H1 (cell line): Measurements from ENCODE around the gene GALNT15. TPM values are rescaled to one million over a fixed set of nuclear protein-coding genes. Genes with fewer than 3 reads are reported as not detected.

Source experiments
- CTCF ChIA-PET: fragments of 300-600 bp; sonication (Branson Sonifier 250); formaldehyde crosslinking; loops from one replicate; lab custom pipeline; 2021; ENCODE audit not compliant: partially characterized antibody; lab: Charles Lee
- POLR2A ChIA-PET: fragments of 300-600 bp; sonication (Branson Sonifier 250); formaldehyde crosslinking; loops from one replicate; lab custom pipeline; 2021; ENCODE audit warnings: inconsistent platforms; ENCODE audit not compliant: partially characterized antibody; lab: Charles Lee
- DNase-seq, 2 experiments: peaks; one replicate each; pipeline versions ENCODE4 v3.0.0 to v3.0.0-alpha.2; 2010 to 2022; ENCODE audit warnings: low spot score in 2 of 2, low read depth in 1 of 2, mixed read lengths in 1 of 2
- FAIRE-seq: peaks from 2 replicates; lab custom pipeline; 2011; peaks lifted over from hg19 to GRCh38; lab: Jason Lieb, UNC
- H2AFZ ChIP-seq: 2 replicates; pipeline ENCODE4 v1.8.1; 2012; ENCODE audit warnings: low read length, inconsistent platforms
- H2AK5ac ChIP-seq: 2 replicates; pipeline ENCODE4 v1.6.1; 2013; ENCODE audit warnings: low read depth, low read length
- H2BK120ac ChIP-seq: replicated peaks from 2 replicates; pipeline ENCODE3; 2013; ENCODE audit warnings: low read depth, low read length, inconsistent platforms
- H2BK12ac ChIP-seq: 2 replicates; pipeline ENCODE4 v1.6.1; 2013; ENCODE audit warnings: low read depth, low read length
- H2BK15ac ChIP-seq: 2 replicates; pipeline ENCODE4 v1.6.1; 2013; ENCODE audit warnings: low read length
- H2BK20ac ChIP-seq: 2 replicates; pipeline ENCODE4 v1.6.1; 2013; ENCODE audit warnings: low read length
- H2BK5ac ChIP-seq: 2 replicates; pipeline ENCODE4 v1.6.1; 2013; ENCODE audit warnings: low read depth, low read length
- H3K14ac ChIP-seq: 2 replicates; pipeline ENCODE4 v1.6.1; 2013; ENCODE audit warnings: inconsistent platforms; ENCODE audit not compliant: insufficient read length
- H3K18ac ChIP-seq: 2 replicates; pipeline ENCODE4 v1.6.1; 2013; ENCODE audit warnings: low read length; ENCODE audit errors: extremely low read depth
- H3K23ac ChIP-seq: 2 replicates; pipeline ENCODE4 v1.6.1; 2013; ENCODE audit warnings: inconsistent platforms; ENCODE audit not compliant: insufficient read length
- H3K23me2 ChIP-seq: 2 replicates; pipeline ENCODE4 v1.6.1; 2013; ENCODE audit warnings: low read depth, low read length
- H3K27ac ChIP-seq: 2 replicates; pipeline ENCODE4 v1.6.1; 2011; ENCODE audit warnings: low read depth, low read length, inconsistent platforms
- H3K27me3 ChIP-seq, 4 experiments: replicated peaks in 1 of 4; 1 replicate in 1 of 4; 2 replicates in 3 of 4; pipeline versions ENCODE4 v1.6.1 to v1.8.1; 2011 to 2013; ENCODE audit warnings: low read length in 3 of 4, mild to moderate bottlenecking in 3 of 4, inconsistent platforms in 2 of 4, mixed read lengths in 2 of 4, moderate library complexity in 1 of 4; ENCODE audit not compliant: control insufficient read depth in 3 of 4, insufficient read depth in 3 of 4; ENCODE audit errors: extremely low read depth in 1 of 4
- H3K36me3 ChIP-seq, 4 experiments: 2 replicates each; pipeline versions ENCODE4 v1.6.1 to v1.8.1; 2011 to 2013; ENCODE audit warnings: mild to moderate bottlenecking in 4 of 4, low read length in 3 of 4, moderate library complexity in 2 of 4, control low read depth in 1 of 4, inconsistent platforms in 1 of 4; ENCODE audit not compliant: insufficient read depth in 4 of 4, control insufficient read depth in 2 of 4
- H3K4ac ChIP-seq: replicated peaks from 2 replicates; pipeline ENCODE3; 2013; ENCODE audit warnings: low read length, low read depth, mixed read lengths, inconsistent platforms; ENCODE audit not compliant: insufficient read length
- H3K4me1 ChIP-seq, 4 experiments: replicated peaks in 1 of 4; 1 replicate in 1 of 4; 2 replicates in 3 of 4; pipeline versions ENCODE4 v1.6.1 to v1.8.1; 2011 to 2013; ENCODE audit warnings: low read length in 3 of 4, inconsistent platforms in 2 of 4, mixed read lengths in 1 of 4; ENCODE audit not compliant: insufficient read depth in 4 of 4, control insufficient read depth in 3 of 4
- H3K4me2 ChIP-seq, 2 experiments: 2 replicates each; pipeline versions ENCODE4 v1.6.1 to v1.8.1; 2011 to 2013; ENCODE audit warnings: low read depth in 2 of 2, low read length in 2 of 2, control low read depth in 1 of 2, inconsistent platforms in 1 of 2, mild to moderate bottlenecking in 1 of 2; ENCODE audit not compliant: insufficient read depth in 1 of 2
- H3K4me3 ChIP-seq, 4 experiments: fragments of 200-600, 300-600 bp in 1 of 4; sonication (generic), shearing (Covaris generic), sonication (Bioruptor Twin) in 1 of 4; 2 replicates each; pipeline versions ENCODE4 v1.5.1 to v1.8.1; 2011 to 2016; ENCODE audit warnings: low read length in 4 of 4, low read depth in 3 of 4, control low read depth in 2 of 4, inconsistent platforms in 2 of 4, mild to moderate bottlenecking in 2 of 4, mixed read lengths in 1 of 4, moderate library complexity in 1 of 4; ENCODE audit not compliant: insufficient read depth in 2 of 4; ENCODE audit errors: extremely low read depth in 1 of 4
- H3K56ac ChIP-seq: replicated peaks from 2 replicates; pipeline ENCODE3; 2013; ENCODE audit warnings: low read depth, mild to moderate bottlenecking, mixed read lengths, low read length, inconsistent platforms; ENCODE audit not compliant: insufficient read length
- H3K79me1 ChIP-seq: 2 replicates; pipeline ENCODE4 v1.6.1; 2013; ENCODE audit warnings: low read depth, low read length, control low read depth
- H3K79me2 ChIP-seq, 2 experiments: 2 replicates each; pipeline versions ENCODE4 v1.6.1 to v1.8.1; 2012 to 2013; ENCODE audit warnings: low read length in 2 of 2, mild to moderate bottlenecking in 2 of 2, inconsistent platforms in 1 of 2; ENCODE audit not compliant: insufficient read depth in 2 of 2, control insufficient read depth in 1 of 2
- H3K9ac ChIP-seq, 4 experiments: replicated peaks in 1 of 4; 1 replicate in 1 of 4; 2 replicates in 3 of 4; pipeline versions ENCODE4 v1.6.1 to v1.8.1; 2011 to 2013; ENCODE audit warnings: low read depth in 3 of 4, low read length in 3 of 4, control low read depth in 2 of 4, mild to moderate bottlenecking in 2 of 4, moderate library complexity in 2 of 4, inconsistent platforms in 1 of 4; ENCODE audit errors: extremely low read depth in 1 of 4
- H3K9me3 ChIP-seq, 2 experiments: 2 replicates each; pipeline versions ENCODE4 v1.6.1 to v1.8.1; 2012 to 2013; ENCODE audit warnings: mild to moderate bottlenecking in 2 of 2, moderate library complexity in 2 of 2, control low read depth in 1 of 2, inconsistent platforms in 1 of 2, low read depth in 1 of 2, low read length in 1 of 2, mixed read lengths in 1 of 2; ENCODE audit not compliant: insufficient read depth in 2 of 2
- H4K20me1 ChIP-seq, 2 experiments: replicated peaks in 1 of 2; 2 replicates each; pipeline versions ENCODE3 to v1.8.1; 2011 to 2013; ENCODE audit warnings: inconsistent platforms in 2 of 2, low read length in 2 of 2, mild to moderate bottlenecking in 1 of 2; ENCODE audit not compliant: insufficient read depth in 2 of 2, control insufficient read depth in 1 of 2
- H4K5ac ChIP-seq: 2 replicates; pipeline ENCODE4 v1.6.1; 2013; ENCODE audit warnings: low read length, low read depth, mixed read lengths, inconsistent platforms; ENCODE audit not compliant: insufficient read length
- H4K8ac ChIP-seq: 2 replicates; pipeline ENCODE4 v1.8.0; 2013; ENCODE audit warnings: mild to moderate bottlenecking, moderate library complexity, low read length, inconsistent platforms; ENCODE audit not compliant: insufficient read depth; ENCODE audit errors: extremely low read depth
- H4K91ac ChIP-seq: replicated peaks from 2 replicates; pipeline ENCODE3; 2013; ENCODE audit warnings: low read length, mixed read lengths, inconsistent platforms; ENCODE audit not compliant: insufficient read length
- CBX5 ChIP-seq: fragments of 300-800, 300-1000 bp; sonication (generic); IDR thresholded peaks from 2 replicates; pipeline ENCODE4 v1.7.1; 2016; ENCODE audit warnings: antibody characterized with exemption, low read length, low read depth
- CTCF ChIP-seq, 3 experiments: IDR thresholded peaks; 1 replicate in 2 of 3; 2 replicates in 1 of 3; pipeline versions ENCODE4 v1.5.1 to v1.6.1; 2011; ENCODE audit warnings: low read length in 3 of 3, mild to moderate bottlenecking in 3 of 3, inconsistent platforms in 2 of 3, low read depth in 1 of 3, moderate library complexity in 1 of 3; ENCODE audit not compliant: insufficient read depth in 1 of 3; ENCODE audit errors: control extremely low read depth in 1 of 3
- EGR1 ChIP-seq: IDR thresholded peaks from 2 replicates; pipeline ENCODE4 v1.6.1; 2011; ENCODE audit warnings: low read depth, low read length, borderline replicate concordance
- EP300 ChIP-seq, 2 experiments: IDR thresholded peaks; 1 replicate in 1 of 2; 2 replicates in 1 of 2; pipeline ENCODE4 v1.6.1; 2011 to 2012; ENCODE audit warnings: low read depth in 2 of 2, low read length in 2 of 2, mild to moderate bottlenecking in 2 of 2, borderline replicate concordance in 1 of 2, inconsistent platforms in 1 of 2, moderate library complexity in 1 of 2
- FOSL1 ChIP-seq: IDR thresholded peaks from 2 replicates; pipeline ENCODE4 v1.6.1; 2011; ENCODE audit warnings: mild to moderate bottlenecking, low read depth, low read length, moderate library complexity; ENCODE audit not compliant: insufficient read depth
- POU5F1 ChIP-seq: IDR thresholded peaks from 2 replicates; pipeline ENCODE4 v1.6.1; 2011; ENCODE audit warnings: low read depth, mild to moderate bottlenecking, low read length, moderate library complexity
- SIRT6 ChIP-seq: IDR thresholded peaks from one replicate; pipeline ENCODE4 v1.7.1; 2012; ENCODE audit warnings: low read length, inconsistent platforms
- WGBS, 2 experiments: shearing (Covaris generic) in 1 of 2; methylation state at CpG; one replicate each; pipeline versions ENCODE4 v1.1.6 to v1.1.7; 2013 to 2015; ENCODE audit warnings: low lambda C conversion rate in 2 of 2, mixed read lengths in 2 of 2, inconsistent platforms in 1 of 2, low coverage in 1 of 2, missing lambda C conversion rate in 1 of 2; ENCODE audit not compliant: insufficient replicate concordance in 2 of 2, insufficient coverage in 1 of 2, insufficient read length in 1 of 2; ENCODE audit errors: extremely low coverage in 1 of 2, missing lambda C conversion rate in 1 of 2; 5-methylcytosine and 5-hydroxymethylcytosine counted together
- polyA plus RNA-seq, 7 experiments: library from polyadenylated mRNA; depleted of rRNA in 3 of 7; stranded (reverse) in 5 of 7; unstranded in 2 of 7; fragments of >200 nt in 5 of 7; fragments of 200-250 nt in 2 of 7; gene quantifications; 1 replicate in 5 of 7; 2 replicates in 1 of 7; 4 replicates in 1 of 7; pipeline versions ENCODE4 v1.2.1 to v1.2.3, GENCODE V29; 2011 to 2013; ENCODE audit warnings: missing spikeins in 2 of 7, mixed read lengths in 2 of 7
- total RNA-seq: library from RNA; stranded (reverse); fragmentation: NEBNext Ultra II Directional; extraction: Animal tissue kit (Norgen Biotek cat#: 25700); gene quantifications from 2 replicates; pipeline ENCODE4 v1.2.1, GENCODE V29; 2021

Gene GALNT15
- total and polyA plus RNA-seq, 2 of the 8 experiments (the other 6 are each of a cell fraction or from before 2014, with no cell fraction given), result 0.02 TPM; not detected in 1

- no peak overlapping the region for H3K9ac ChIP-seq
- H2AFZ ChIP-seq, result no peak overlapping the region
- CTCF ChIA-PET, result interaction anchor here (0.9 to 4.2 kb wide), 7 partner anchors 11 to 130 kb away, joined by 3 to 44 read pairs (median 5); no protein-coding TSS in a partner anchor
- DNase-seq (no peak), FAIRE-seq (no peak)
- H2BK15ac ChIP-seq, result no peak overlapping the region
- no peak overlapping the region for H2BK120ac ChIP-seq
- H3K9me3 ChIP-seq, result no peaks in the 10 kb centered on the region
- no peak overlapping the region for H4K5ac ChIP-seq
- no peaks in the 10 kb centered on the region for H3K79me2 ChIP-seq
- H3K4ac ChIP-seq, result no peak overlapping the region
- H3K36me3 ChIP-seq, result no peaks in the 10 kb centered on the region
- H3K23ac ChIP-seq, result no peak overlapping the region
- H3K4me2 ChIP-seq, result no peak overlapping the region
- H3K79me1 ChIP-seq, result no peaks in the 10 kb centered on the region
- no peak overlapping the region for H3K14ac ChIP-seq
- H3K23me2 ChIP-seq, result peaks cover 2% of the 10 kb centered on the region
- no peaks in the 10 kb centered on the region for H4K20me1 ChIP-seq
- no peak overlapping the region for H2AK5ac ChIP-seq
- no peak overlapping the region for H3K4me3 ChIP-seq
- no peak overlapping the region for H2BK20ac ChIP-seq
- peaks cover 0 to 3% (median 0%) of the 10 kb centered on the region in 4 experiments; a peak in 1 of 7 replicates for H3K4me1 ChIP-seq
- POLR2A ChIA-PET, result no interaction called here
- no peak overlapping the region for H3K18ac ChIP-seq
- no peak overlapping the region for H3K56ac ChIP-seq
- no peak overlapping the region for H3K27ac ChIP-seq
- no peak overlapping the region for H2BK12ac ChIP-seq
- H4K8ac ChIP-seq, result no peak overlapping the region
- H4K91ac ChIP-seq, result no peak overlapping the region
- no peak overlapping the region for H2BK5ac ChIP-seq
- no peaks in the 10 kb centered on the region for H3K27me3 ChIP-seq
- WGBS, 2 experiments, result 85% methylated on average over 2 of the region's 2 CpGs; no CpG with 5 or more reads in 1 of the 2 experiments
- TF ChIP-seq CTCF (IDR thresholded peaks at IDR 0.05; ENCODE audit: control extremely low read depth in 1 of 3, insufficient read depth in 1 of 3, low read depth in 1 of 3, low read length in 3 of 3) (no peak), CBX5 (no peak), POU5F1 (no peak), EP300 (IDR thresholded peaks at IDR 0.05; ENCODE audit: borderline replicate concordance in 1 of 2, low read depth in 2 of 2, low read length in 2 of 2) (no peak), EGR1 (no peak), SIRT6 (no peak), FOSL1 (no peak)
Measured at GRCh38 chr3:16179261-16179660, 4.8 kb downstream of the GALNT15 start.
